Liver (tissue), 9 donors: ENCODE results near the gene STAB1. TPM values are rescaled to one million over a fixed set of nuclear protein-coding genes. Genes with fewer than 3 reads are reported as not detected.

ENCODE experiments used
- DNase-seq: peaks from one replicate; pipeline ENCODE4 v3.0.0-alpha.2; 2017; ENCODE audit warnings: low spot score
- H3K27ac ChIP-seq, 2 donors: one replicate each; pipeline ENCODE4 v1.7.0; 2013; ENCODE audit warnings: inconsistent platforms in 2 of 2, low read length in 2 of 2, control low read depth in 1 of 2, low read depth in 1 of 2, mild to moderate bottlenecking in 1 of 2
- H3K27me3 ChIP-seq, 4 donors: one replicate each; pipeline versions ENCODE4 v1.6.1 to v1.7.0; 2013; ENCODE audit warnings: low read length in 3 of 4, inconsistent platforms in 1 of 4, mild to moderate bottlenecking in 1 of 4, moderate library complexity in 1 of 4; ENCODE audit not compliant: control insufficient read depth in 4 of 4, insufficient read depth in 4 of 4
- H3K36me3 ChIP-seq, 4 donors: one replicate each; pipeline versions ENCODE4 v1.6.1 to v1.7.0; 2013; ENCODE audit warnings: low read length in 3 of 4, mild to moderate bottlenecking in 3 of 4, low read depth in 1 of 4, moderate library complexity in 1 of 4; ENCODE audit not compliant: control insufficient read depth in 4 of 4, insufficient read depth in 3 of 4
- H3K4me1 ChIP-seq, 4 donors: one replicate each; pipeline versions ENCODE4 v1.6.1 to v1.7.0; 2013; ENCODE audit warnings: low read length in 3 of 4, mild to moderate bottlenecking in 3 of 4, moderate library complexity in 1 of 4; ENCODE audit not compliant: control insufficient read depth in 4 of 4, insufficient read depth in 4 of 4
- H3K4me3 ChIP-seq, 3 donors: one replicate each; pipeline versions ENCODE4 v1.6.1 to v1.7.0; 2013; ENCODE audit warnings: low read length in 3 of 3, control low read depth in 1 of 3, low read depth in 1 of 3, mild to moderate bottlenecking in 1 of 3
- H3K9ac ChIP-seq, 2 donors: one replicate each; pipeline ENCODE4 v1.7.0; 2013; ENCODE audit warnings: low read length in 2 of 2, mild to moderate bottlenecking in 2 of 2, moderate library complexity in 2 of 2, control low read depth in 1 of 2, low read depth in 1 of 2
- H3K9me3 ChIP-seq, 4 donors: one replicate each; pipeline versions ENCODE4 v1.6.1 to v1.7.0; 2013; ENCODE audit warnings: low read length in 3 of 4; ENCODE audit not compliant: control insufficient read depth in 4 of 4
- ATF3 ChIP-seq: IDR thresholded peaks from 2 replicates; pipeline ENCODE4 v1.6.1; 2016; ENCODE audit warnings: antibody characterized with exemption
- CTCF ChIP-seq: fragments of 150-350 bp; IDR thresholded peaks from 2 replicates; pipeline ENCODE4 v1.5.1; 2017; ENCODE audit warnings: improper control_type of control experiment, low read depth, low read length; ENCODE audit not compliant: missing input control
- EGR1 ChIP-seq, 2 donors: IDR thresholded peaks; 2 replicates each; pipeline ENCODE4 v1.6.1; 2016 to 2018; ENCODE audit warnings: antibody characterized with exemption in 2 of 2, low read depth in 2 of 2
- FOXA1 ChIP-seq: IDR thresholded peaks from 2 replicates; pipeline ENCODE4 v1.6.1; 2016; ENCODE audit warnings: antibody characterized with exemption
- FOXA2 ChIP-seq: IDR thresholded peaks from 2 replicates; pipeline ENCODE4 v1.6.1; 2016; ENCODE audit warnings: antibody characterized with exemption
- GABPA ChIP-seq, 2 donors: IDR thresholded peaks in 1 of 2; conservative IDR thresholded peaks in 1 of 2; 2 replicates each; pipeline ENCODE4 v1.6.1; 2016; ENCODE audit warnings: antibody characterized with exemption in 2 of 2, mild to moderate bottlenecking in 1 of 2, moderate library complexity in 1 of 2
- HNF4A ChIP-seq, 2 donors: conservative IDR thresholded peaks; 2 replicates each; pipeline ENCODE4 v1.6.1; 2016; ENCODE audit warnings: antibody characterized with exemption in 2 of 2, mild to moderate bottlenecking in 2 of 2
- HNF4G ChIP-seq: IDR thresholded peaks from 2 replicates; pipeline ENCODE4 v1.6.1; 2016; ENCODE audit warnings: antibody characterized with exemption
- JUND ChIP-seq, 2 donors: IDR thresholded peaks; 2 replicates each; pipeline ENCODE4 v1.6.1; 2016; ENCODE audit warnings: antibody characterized with exemption in 2 of 2
- MAX ChIP-seq: IDR thresholded peaks from 2 replicates; pipeline ENCODE4 v1.6.1; 2016; ENCODE audit warnings: antibody characterized with exemption
- NR2F2 ChIP-seq: IDR thresholded peaks from 2 replicates; pipeline ENCODE4 v1.6.1; 2016; ENCODE audit warnings: antibody characterized with exemption
- RAD21 ChIP-seq, 2 donors: IDR thresholded peaks; 2 replicates each; pipeline ENCODE4 v1.6.1; 2016; ENCODE audit warnings: antibody characterized with exemption in 2 of 2, mild to moderate bottlenecking in 2 of 2
- REST ChIP-seq: IDR thresholded peaks from 2 replicates; pipeline ENCODE4 v1.6.1; 2016; ENCODE audit warnings: antibody characterized with exemption, mild to moderate bottlenecking
- RXRA ChIP-seq, 2 donors: IDR thresholded peaks; 2 replicates each; pipeline ENCODE4 v1.6.1; 2017 to 2018; ENCODE audit warnings: antibody characterized with exemption in 2 of 2, mild to moderate bottlenecking in 1 of 2
- SP1 ChIP-seq: IDR thresholded peaks from 2 replicates; pipeline ENCODE4 v1.6.1; 2018; ENCODE audit warnings: antibody characterized with exemption, mild to moderate bottlenecking
- TAF1 ChIP-seq: conservative IDR thresholded peaks from 2 replicates; pipeline ENCODE4 v1.6.1; 2016; ENCODE audit warnings: antibody characterized with exemption, mild to moderate bottlenecking
- YY1 ChIP-seq: IDR thresholded peaks from 2 replicates; pipeline ENCODE4 v1.6.1; 2016; ENCODE audit warnings: antibody characterized with exemption, mild to moderate bottlenecking
- ZBTB33 ChIP-seq: IDR thresholded peaks from 2 replicates; pipeline ENCODE4 v1.6.1; 2016; ENCODE audit warnings: antibody characterized with exemption
- WGBS: extraction: QIAGEN DNeasy Blood & Tissue Kit; methylation state at CpG from one replicate; pipeline ENCODE4 v1.1.7; 2013; 5-methylcytosine and 5-hydroxymethylcytosine counted together
- polyA plus RNA-seq, 2 donors: library from polyadenylated mRNA; stranded (reverse) in 1 of 2; unstranded in 1 of 2; fragments of 200-250 nt in 1 of 2; fragments of >200 nt in 1 of 2; fragmentation: Nextera tagmentation in 1 of 2; extraction: Ambion mirVana in 1 of 2; gene quantifications; one replicate each; pipeline versions ENCODE4 v1.2.1 to v1.2.3, GENCODE V29; 2013 to 2015
- total RNA-seq, 2 donors: library from RNA; depleted of rRNA; stranded (reverse); fragments of >200 nt; gene quantifications; one replicate each; pipeline ENCODE4 v1.2.3, GENCODE V29; 2014
- donor health status: healthy.
- donor health status: healthy.
- donor health status: healthy.
- donor health status: healthy.
- donor health status: healthy.

STAB1 gene
- total and polyA plus RNA-seq, 4 donors, result 42.0 to 198 (median 71.5) TPM

GRCh38 chr3:52520141-52520667 lies 25.1 kb downstream of the STAB1 start:
- Histone ChIP-seq H3K27me3 (no peaks in the 10 kb centered on the region), H3K27ac (no peak overlapping the region), H3K9me3 (no peaks in the 10 kb centered on the region), H3K4me3 (no peak overlapping the region), H3K9ac (no peak overlapping the region), H3K4me1 (no peaks in the 10 kb centered on the region), H3K36me3 (no peaks in the 10 kb centered on the region)
- no peak for TF ChIP-seq RXRA (IDR thresholded peaks at IDR 0.05)
- no peak for TF ChIP-seq FOXA1
- TF ChIP-seq SP1, result no peak
- no peak for TF ChIP-seq MAX
- TF ChIP-seq RAD21 (IDR thresholded peaks at IDR 0.05), result no peak
- no peak for TF ChIP-seq GABPA (IDR thresholded peaks at IDR 0.05 in 1 of 2, conservative IDR thresholded peaks at IDR 0.05 in 1 of 2)
- no peak for TF ChIP-seq YY1
- WGBS, result 94% methylated on average over 14 of the region's 14 CpGs
- DNase-seq, result no peak

GRCh38 chr3:52520716-52521487 lies 25.8 kb downstream of the STAB1 start:
- WGBS, result 91% methylated on average over 20 of the region's 20 CpGs
- Histone ChIP-seq H3K4me3 (no peak overlapping the region), H3K27me3 (no peaks in the 10 kb centered on the region), H3K27ac (no peak overlapping the region), H3K4me1 (no peaks in the 10 kb centered on the region), H3K36me3 (no peaks in the 10 kb centered on the region), H3K9ac (no peak overlapping the region), H3K9me3 (no peaks in the 10 kb centered on the region)
- TF ChIP-seq TAF1, result no peak
- TF ChIP-seq GABPA (IDR thresholded peaks at IDR 0.05 in 1 of 2, conservative IDR thresholded peaks at IDR 0.05 in 1 of 2), result no peak
- no peak for TF ChIP-seq MAX
- TF ChIP-seq SP1, result no peak
- no peak for TF ChIP-seq ATF3
- TF ChIP-seq RXRA (IDR thresholded peaks at IDR 0.05), result no peak
- no peak for TF ChIP-seq EGR1 (IDR thresholded peaks at IDR 0.05; ENCODE audit: low read depth in 2 of 2)
- no peak for TF ChIP-seq FOXA2
- TF ChIP-seq CTCF, result no peak
- TF ChIP-seq JUND (IDR thresholded peaks at IDR 0.05), result no peak
- no peak for TF ChIP-seq HNF4A (conservative IDR thresholded peaks at IDR 0.05)
- TF ChIP-seq FOXA1, result no peak
- no peak for TF ChIP-seq HNF4G
- no peak for TF ChIP-seq RAD21 (IDR thresholded peaks at IDR 0.05)
- no peak for TF ChIP-seq NR2F2
- TF ChIP-seq REST, result no peak
- no peak for TF ChIP-seq ZBTB33
- no peak for DNase-seq
